ENCODE measurements around the gene DHRS7B. TPM values are rescaled to one million over a fixed set of nuclear protein-coding genes. Genes with fewer than 3 reads are reported as not detected.
"Not testable (repeated sequence)": the region's sequence is repeated elsewhere in the genome, so short reads cannot be mapped to it uniquely, and the experiment has no call there.

DHRS7B gene
- 11.9 and 14.6 TPM in 2 replicates for total RNA-seq (2014; rRNA removed; shearing (Covaris generic))
- polyA plus RNA-seq (2014; cell fraction: nucleus; rRNA removed) = 7.7 and 18.8 TPM in 2 replicates

GRCh38 chr17:21126645-21127508 lies at the start of gene DHRS7B:
Gene DHRS7B (plus strand): TSS chr17:21126964. CDS start chr17:21126972, 8 bp downstream.
- peak; percentile 95 for DNase-seq (ENCODE audit: extremely low read depth, low read depth)

- DNase-seq (ENCODE audit: extremely low read depth, low read depth) = no peak
Observed at GRCh38 chr17:21077281-21077680, 49.5 kb upstream of the DHRS7B start.

GRCh38 chr17:21078016-21078780 lies 48.6 kb upstream of the DHRS7B start:
- DNase-seq (ENCODE audit: extremely low read depth, low read depth) = no peak

- DNase-seq (ENCODE audit: extremely low read depth, low read depth) = no peak
Observed at GRCh38 chr17:21079196-21079595, 47.6 kb upstream of the DHRS7B start.

- DNase-seq (ENCODE audit: extremely low read depth, low read depth) = peak; percentile 21
Observed at GRCh38 chr17:21082001-21082436, 44.7 kb upstream of the DHRS7B start.

- not testable (repeated sequence) for DNase-seq (ENCODE audit: extremely low read depth, low read depth)
Observed at GRCh38 chr17:21085280-21085679, 41.5 kb upstream of the DHRS7B start.

GRCh38 chr17:21085707-21086106 lies 41.1 kb upstream of the DHRS7B start:
- DNase-seq (ENCODE audit: extremely low read depth, low read depth) = no peak

GRCh38 chr17:21089145-21089544 lies 37.6 kb upstream of the DHRS7B start:
- DNase-seq (ENCODE audit: extremely low read depth, low read depth) = no peak

GRCh38 chr17:21089933-21090901 lies 36.5 kb upstream of the DHRS7B start:
- DNase-seq (ENCODE audit: extremely low read depth, low read depth) = no peak

- DNase-seq (ENCODE audit: extremely low read depth, low read depth) = no peak
Observed at GRCh38 chr17:21090902-21091618, 35.7 kb upstream of the DHRS7B start.

GRCh38 chr17:21094298-21094704 lies 32.5 kb upstream of the DHRS7B start:
- no peak for DNase-seq (ENCODE audit: extremely low read depth, low read depth)

- DNase-seq (ENCODE audit: extremely low read depth, low read depth) = no peak
Observed at GRCh38 chr17:21095735-21096134, 31.0 kb upstream of the DHRS7B start.

GRCh38 chr17:21096874-21097273 lies 29.9 kb upstream of the DHRS7B start:
- no peak for DNase-seq (ENCODE audit: extremely low read depth, low read depth)

- DNase-seq (ENCODE audit: extremely low read depth, low read depth) = peak; percentile 84
Observed at GRCh38 chr17:21098934-21099689, 27.7 kb upstream of the DHRS7B start.

- no peak for DNase-seq (ENCODE audit: extremely low read depth, low read depth)
Observed at GRCh38 chr17:21100636-21101035, 26.1 kb upstream of the DHRS7B start.

- DNase-seq (ENCODE audit: extremely low read depth, low read depth) = no peak
Observed at GRCh38 chr17:21104608-21105007, 22.2 kb upstream of the DHRS7B start.

GRCh38 chr17:21105064-21105894 lies 21.5 kb upstream of the DHRS7B start:
- no peak for DNase-seq (ENCODE audit: extremely low read depth, low read depth)

GRCh38 chr17:21106316-21106715 lies 20.4 kb upstream of the DHRS7B start:
- no peak for DNase-seq (ENCODE audit: extremely low read depth, low read depth)
